ENCODE measurements around the gene MATN4.

Gene MATN4

GRCh38 chr20:45313065-45313695 is 5.1 kb upstream of the MATN4 start:
- DNase-seq, result no peak

- no peak for DNase-seq
Measured at GRCh38 chr20:45312241-45312640, 4.1 kb upstream of the MATN4 start.

GRCh38 chr20:45311589-45312211 is 3.6 kb upstream of the MATN4 start:
- DNase-seq, result peak; percentile 57

- no peak for DNase-seq
Measured at GRCh38 chr20:45309075-45309474, 976 bp upstream of the MATN4 start.

- DNase-seq, result no peak
Measured at GRCh38 chr20:45307076-45307640, 941 bp downstream of the MATN4 start.

GRCh38 chr20:45306431-45306982 is 1.6 kb downstream of the MATN4 start, which contains the start of gene RBPJL:
TSS of gene RBPJL (plus strand) at chr20:45306840. CDS start at chr20:45306923, 83 bp downstream.
- peak; percentile 55 for DNase-seq

- DNase-seq, result no peak
Measured at GRCh38 chr20:45305262-45305661, 2.8 kb downstream of the MATN4 start.

- no peak for DNase-seq
Measured at GRCh38 chr20:45304464-45304999, 3.6 kb downstream of the MATN4 start.

- no peak for DNase-seq
Measured at GRCh38 chr20:45303586-45304463, 4.3 kb downstream of the MATN4 start.

GRCh38 chr20:45301824-45302271 is 6.3 kb downstream of the MATN4 start:
- DNase-seq, result no peak

GRCh38 chr20:45300961-45301360 is 7.1 kb downstream of the MATN4 start:
- DNase-seq, result no peak

- no peak for DNase-seq
Measured at GRCh38 chr20:45299786-45300185, 8.3 kb downstream of the MATN4 start.

GRCh38 chr20:45297786-45298497 is 10.2 kb downstream of the MATN4 start:
- DNase-seq, result no peak

- DNase-seq, result no peak
Measured at GRCh38 chr20:45294659-45295058, 13.4 kb downstream of the MATN4 start.

- no peak for DNase-seq
Measured at GRCh38 chr20:45294003-45294368, 14.1 kb downstream of the MATN4 start.

GRCh38 chr20:45293041-45294002 is 14.8 kb downstream of the MATN4 start:
- peak; percentile 80 for DNase-seq

- DNase-seq, result no peak
Measured at GRCh38 chr20:45292343-45292742, 15.8 kb downstream of the MATN4 start.

GRCh38 chr20:45291526-45291925 is 16.6 kb downstream of the MATN4 start:
- no peak for DNase-seq

- DNase-seq, result peak; percentile 69
Measured at GRCh38 chr20:45290677-45291355, 17.3 kb downstream of the MATN4 start.
